Activated naive CD4-positive, alpha-beta T cell treated with anti-CD3 and anti-CD28 coated beads for 36 hours (primary cell): ENCODE measurements around the gene SLC6A17. TPM values are rescaled to one million over a fixed set of nuclear protein-coding genes. Genes with fewer than 3 reads are reported as not detected.

Source experiments
- CTCF ChIA-PET: fragments of 350-600 bp; sonication (Branson Sonifier 250); formaldehyde crosslinking; loops from one replicate; lab custom pipeline; 2021; ENCODE audit warnings: antibody characterized with exemption; lab: Charles Lee
- DNase-seq: peaks from one replicate; pipeline ENCODE4 v3.0.0-alpha.2; 2020
- H3K27ac Mint-ChIP-seq: one replicate; pipeline ENCODE4 v1.8.0; 2021; ENCODE audit warnings: mild to moderate bottlenecking, mixed read lengths
- H3K27me3 Mint-ChIP-seq: one replicate; pipeline ENCODE4 v1.8.0; 2021; ENCODE audit warnings: low read depth, mixed read lengths
- H3K36me3 Mint-ChIP-seq: one replicate; pipeline ENCODE4 v1.8.0; 2021; ENCODE audit warnings: low read depth, mixed read lengths
- H3K4me1 Mint-ChIP-seq: one replicate; pipeline ENCODE4 v1.8.0; 2021; ENCODE audit warnings: low read depth, mixed read lengths
- H3K4me3 Mint-ChIP-seq: one replicate; pipeline ENCODE4 v1.8.0; 2021; ENCODE audit warnings: mild to moderate bottlenecking, moderate library complexity, mixed read lengths
- H3K9me3 Mint-ChIP-seq: one replicate; pipeline ENCODE4 v1.8.0; 2021; ENCODE audit warnings: mixed read lengths
- intact Hi-C: fragments of 100-400 bp; cut with micrococcal nuclease; formaldehyde crosslinking; loops from one replicate; pipeline ENCODE4 v1.15.1; 2023
- total RNA-seq, 2 experiments: library from RNA; stranded (reverse); gene quantifications; one replicate each; pipeline ENCODE4 v1.2.3, GENCODE V29; 2021

The SLC6A17 gene
- total RNA-seq, 2 experiments from 2014 or later: 0.12 TPM; not detected in 1

DNA sequence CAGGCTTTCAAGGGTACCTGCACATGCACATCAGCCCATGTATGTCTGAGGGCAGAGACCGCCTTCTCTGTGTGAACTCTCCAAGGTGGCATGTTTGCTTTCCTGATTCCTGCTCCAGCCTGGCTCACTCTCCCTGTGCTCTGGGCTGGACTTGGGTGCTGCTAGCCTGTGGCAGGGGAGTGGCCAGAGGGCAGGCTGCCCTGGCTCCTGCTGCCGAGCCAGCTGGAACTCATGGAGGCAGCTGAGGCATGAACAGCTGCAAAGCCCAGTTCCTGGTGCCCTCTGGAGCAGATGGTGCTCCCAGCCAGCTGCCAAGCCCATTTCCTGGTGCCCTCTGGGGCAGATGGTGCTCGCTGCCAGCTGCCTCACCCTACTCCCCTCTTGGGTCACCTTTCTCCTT is 30.5 kb upstream of the SLC6A17 start:
- intact Hi-C loops: no loop called here
- Mint-ChIP-seq H3K27ac (no peak overlapping the region), H3K4me3 (no peak overlapping the region), H3K4me1 (peaks cover 4% of the 10 kb centered on the region), H3K27me3 (peaks cover 20% of the 10 kb centered on the region), H3K36me3 (peaks cover 3% of the 10 kb centered on the region), H3K9me3 (peaks cover 5% of the 10 kb centered on the region)
- DNase-seq: no peak
- CTCF ChIA-PET: interaction anchor here (0.6 kb wide), 1 partner anchor 15 kb away, joined by 5 read pairs; no protein-coding TSS in a partner anchor

DNA sequence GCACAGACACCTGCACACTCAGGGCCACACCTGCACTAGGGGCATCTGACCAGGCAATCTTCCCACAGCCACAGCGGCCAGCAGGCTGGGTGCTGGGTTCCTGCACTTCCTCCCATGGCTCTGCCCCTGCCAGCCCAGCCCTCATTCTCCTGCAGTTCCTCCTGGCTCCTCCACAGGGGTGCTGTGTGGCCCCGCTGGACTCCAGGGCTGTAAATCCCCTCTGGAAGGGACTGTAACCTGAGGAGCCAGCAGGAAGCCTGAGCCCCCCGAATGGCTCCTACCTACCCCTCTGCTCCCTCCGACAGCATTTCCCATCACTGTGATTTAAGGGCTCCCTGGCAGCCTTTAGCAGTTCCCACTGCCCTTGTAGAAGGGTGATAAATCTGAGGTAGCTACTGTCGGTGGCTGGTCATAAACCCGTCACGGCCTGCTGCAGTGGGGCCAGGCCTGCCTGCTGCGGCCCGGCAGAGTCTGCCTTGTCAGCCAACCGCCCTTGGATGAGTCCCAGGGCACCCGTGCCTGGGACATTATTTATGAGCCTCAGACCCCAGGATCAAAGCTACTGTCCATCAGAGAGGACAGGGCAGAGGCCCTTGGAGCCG is 29.2 kb upstream of the SLC6A17 start:
- intact Hi-C loops: no loop called here
- peaks cover 5% of the 10 kb centered on the region for H3K9me3 Mint-ChIP-seq
- H3K27ac Mint-ChIP-seq: no peak overlapping the region
- peaks cover 23% of the 10 kb centered on the region for H3K27me3 Mint-ChIP-seq
- CTCF ChIA-PET: no interaction called here
- H3K36me3 Mint-ChIP-seq: peaks cover 3% of the 10 kb centered on the region
- H3K4me3 Mint-ChIP-seq: no peak overlapping the region
- peaks cover 4% of the 10 kb centered on the region for H3K4me1 Mint-ChIP-seq
- no peak for DNase-seq

GRCh38 chr1:110123224-110123623 is 27.1 kb upstream of the SLC6A17 start:
- H3K27me3 Mint-ChIP-seq: peaks cover 18% of the 10 kb centered on the region
- CTCF ChIA-PET: interaction anchor here (0.6 kb wide), 1 partner anchor 35 kb away, joined by 3 read pairs; no protein-coding TSS in a partner anchor
- intact Hi-C loops: no loop called here
- peaks cover 4% of the 10 kb centered on the region for H3K4me1 Mint-ChIP-seq
- H3K36me3 Mint-ChIP-seq: peaks cover 3% of the 10 kb centered on the region
- peaks cover 7% of the 10 kb centered on the region for H3K9me3 Mint-ChIP-seq
- H3K4me3 Mint-ChIP-seq: no peak overlapping the region
- no peak overlapping the region for H3K27ac Mint-ChIP-seq
- DNase-seq: no peak

DNA sequence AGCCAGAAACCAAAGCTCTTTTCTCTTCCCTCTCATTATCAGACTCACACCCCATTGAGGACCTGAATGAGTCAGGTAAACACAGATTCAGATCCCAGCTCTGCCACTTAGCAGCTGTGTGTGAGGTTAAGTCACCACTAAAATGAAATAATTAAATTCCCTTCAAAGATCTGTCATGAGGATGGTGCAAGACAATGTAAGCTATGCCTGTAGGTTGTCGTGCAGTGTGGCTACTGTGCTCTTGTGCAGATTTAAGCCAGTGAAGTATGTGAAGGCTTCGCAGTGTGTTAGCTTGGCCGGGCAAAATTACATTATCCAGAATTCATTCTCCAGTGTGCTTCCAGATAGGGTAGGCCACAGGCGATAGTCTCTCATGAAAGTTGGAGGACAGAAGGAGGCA is 24.5 kb upstream of the SLC6A17 start:
- intact Hi-C loops: no loop called here
- Mint-ChIP-seq H3K4me3 (no peak overlapping the region), H3K36me3 (no peaks in the 10 kb centered on the region), H3K27ac (no peak overlapping the region), H3K4me1 (no peaks in the 10 kb centered on the region), H3K9me3 (peaks cover 2% of the 10 kb centered on the region), H3K27me3 (peaks cover 38% of the 10 kb centered on the region)
- DNase-seq: no peak
- CTCF ChIA-PET: interaction anchor here (0.6 to 2.2 kb wide), 4 partner anchors 9 to 66 kb away, joined by 3 to 14 read pairs (median 4); no protein-coding TSS in a partner anchor

GRCh38 chr1:110130113-110130591 is 20.1 kb upstream of the SLC6A17 start:
- Mint-ChIP-seq H3K9me3 (peaks cover 2% of the 10 kb centered on the region), H3K27ac (no peak overlapping the region), H3K4me3 (no peak overlapping the region), H3K4me1 (no peaks in the 10 kb centered on the region), H3K36me3 (no peaks in the 10 kb centered on the region), H3K27me3 (peaks cover 38% of the 10 kb centered on the region)
- intact Hi-C loops: no loop called here
- CTCF ChIA-PET: no interaction called here
- DNase-seq: peak; percentile 23

DNA sequence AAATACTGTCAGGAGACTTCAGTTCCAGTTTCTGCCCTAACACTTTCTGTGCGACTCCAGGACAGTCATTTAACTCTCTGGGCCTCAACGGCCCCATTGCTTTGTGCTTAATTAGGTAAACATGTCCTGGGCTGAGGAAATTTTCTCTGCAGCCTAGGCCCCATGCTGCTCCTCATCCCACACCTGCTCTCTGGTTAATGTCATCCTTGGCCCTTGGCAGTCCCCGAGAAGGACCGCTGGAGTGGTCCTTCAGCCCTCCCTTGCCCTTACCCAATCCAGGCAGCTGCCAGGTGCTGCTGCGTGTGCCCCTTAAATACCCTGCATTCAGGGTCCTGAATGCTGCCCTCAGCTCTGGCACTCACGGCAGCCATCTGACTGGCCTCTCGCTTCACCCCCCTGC is 19.3 kb upstream of the SLC6A17 start:
- intact Hi-C loops: no loop called here
- Mint-ChIP-seq H3K9me3 (peaks cover 2% of the 10 kb centered on the region), H3K4me1 (no peaks in the 10 kb centered on the region), H3K27ac (no peak overlapping the region), H3K4me3 (no peak overlapping the region), H3K36me3 (no peaks in the 10 kb centered on the region), H3K27me3 (peaks cover 36% of the 10 kb centered on the region)
- CTCF ChIA-PET: interaction anchor here (0.9 kb wide), 1 partner anchor 11 kb away, joined by 4 read pairs; no protein-coding TSS in a partner anchor
- DNase-seq: no peak

- no peak overlapping the region for H3K27ac Mint-ChIP-seq
- peaks cover 39% of the 10 kb centered on the region for H3K27me3 Mint-ChIP-seq
- CTCF ChIA-PET: interaction anchor here (0.7 to 1.0 kb wide), 2 partner anchors 76 to 328 kb away, joined by 3 read pairs; no protein-coding TSS in a partner anchor
Measured at GRCh38 chr1:110132682-110133081, 17.6 kb upstream of the SLC6A17 start.

GRCh38 chr1:110133436-110133835 is 16.9 kb upstream of the SLC6A17 start:
- Mint-ChIP-seq H3K27me3 (peaks cover 40% of the 10 kb centered on the region), H3K9me3 (no peaks in the 10 kb centered on the region), H3K4me3 (no peak overlapping the region), H3K27ac (no peak overlapping the region), H3K36me3 (no peaks in the 10 kb centered on the region), H3K4me1 (peaks cover 10% of the 10 kb centered on the region)
- DNase-seq: no peak
- CTCF ChIA-PET: interaction anchor here (0.9 to 1.5 kb wide), 3 partner anchors 17 to 327 kb away, joined by 3 to 4 read pairs (median 3); no protein-coding TSS in a partner anchor
- intact Hi-C loops: no loop called here

More at GRCh38 chr1:110132682-110133081, 17.6 kb upstream of the SLC6A17 start:
- intact Hi-C loops: no loop called here
- H3K9me3 Mint-ChIP-seq: no peaks in the 10 kb centered on the region
- H3K4me1 Mint-ChIP-seq: peaks cover 10% of the 10 kb centered on the region
- no peak overlapping the region for H3K4me3 Mint-ChIP-seq
- no peaks in the 10 kb centered on the region for H3K36me3 Mint-ChIP-seq
- DNase-seq: no peak

- Mint-ChIP-seq H3K4me3 (no peak overlapping the region), H3K27ac (no peak overlapping the region), H3K27me3 (peaks cover 39% of the 10 kb centered on the region), H3K36me3 (no peaks in the 10 kb centered on the region), H3K4me1 (peaks cover 10% of the 10 kb centered on the region), H3K9me3 (no peaks in the 10 kb centered on the region)
- no peak for DNase-seq
- intact Hi-C loops: no loop called here
- CTCF ChIA-PET: interaction anchor here (0.9 to 1.5 kb wide), 2 partner anchors 18 to 72 kb away, joined by 3 to 4 read pairs; no protein-coding TSS in a partner anchor
Measured at GRCh38 chr1:110134050-110134595, 16.2 kb upstream of the SLC6A17 start.

GRCh38 chr1:110135246-110135645 is 15.0 kb upstream of the SLC6A17 start:
- Mint-ChIP-seq H3K27me3 (peaks cover 36% of the 10 kb centered on the region), H3K27ac (no peak overlapping the region), H3K9me3 (no peaks in the 10 kb centered on the region), H3K36me3 (no peaks in the 10 kb centered on the region), H3K4me3 (no peak overlapping the region), H3K4me1 (peaks cover 10% of the 10 kb centered on the region)
- no peak for DNase-seq
- CTCF ChIA-PET: no interaction called here
- intact Hi-C loops: no loop called here

DNA sequence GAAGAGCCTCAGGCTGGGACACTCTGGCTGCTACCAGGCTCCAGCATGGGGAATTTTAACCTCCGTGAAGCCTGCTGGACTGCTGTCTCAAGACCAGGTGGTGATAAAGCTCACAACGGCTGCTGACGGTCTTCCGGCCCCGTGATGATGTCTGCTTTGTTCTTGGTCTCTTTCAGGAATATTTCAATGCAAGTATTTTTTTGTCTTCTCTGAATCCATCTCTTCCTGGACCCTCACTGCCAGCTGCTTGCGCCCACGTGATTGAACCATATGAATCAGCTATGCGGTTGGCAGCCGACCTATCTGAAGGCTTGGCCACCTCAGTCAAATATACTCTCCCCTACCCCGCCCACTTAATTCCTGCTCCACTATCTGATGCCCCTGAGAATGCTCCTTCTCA is 14.6 kb upstream of the SLC6A17 start:
- intact Hi-C loops: no loop called here

DNA sequence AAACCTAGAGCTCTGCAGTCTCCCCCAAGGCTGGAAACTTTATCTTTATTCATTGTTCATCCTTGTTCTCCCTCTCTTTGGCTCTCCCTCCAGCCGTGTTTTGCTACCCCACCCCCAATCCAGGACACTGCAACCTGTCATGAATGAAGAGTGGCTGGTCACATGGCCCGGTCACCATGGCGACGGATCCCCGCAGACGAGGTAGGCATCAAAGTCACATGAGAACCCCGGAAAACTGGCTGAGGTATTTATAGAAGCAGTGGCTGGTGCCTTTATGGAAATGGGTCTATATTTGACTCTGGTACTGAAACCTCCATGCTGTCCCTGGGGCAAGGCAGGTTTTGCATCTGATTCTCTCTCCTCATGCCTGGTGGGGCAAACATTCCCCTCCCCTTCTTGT is 13.4 kb upstream of the SLC6A17 start:
- peaks cover 10% of the 10 kb centered on the region for H3K4me1 Mint-ChIP-seq
- peak; percentile 62 for DNase-seq
- no peak overlapping the region for H3K4me3 Mint-ChIP-seq
- H3K9me3 Mint-ChIP-seq: no peaks in the 10 kb centered on the region
- peaks cover 24% of the 10 kb centered on the region for H3K27me3 Mint-ChIP-seq
- CTCF ChIA-PET: no interaction called here
- no peak overlapping the region for H3K27ac Mint-ChIP-seq
- H3K36me3 Mint-ChIP-seq: no peaks in the 10 kb centered on the region
- intact Hi-C loops: no loop called here

More for the DNA sequence above, 14.6 kb upstream of the SLC6A17 start:
- Mint-ChIP-seq H3K36me3 (no peaks in the 10 kb centered on the region), H3K27me3 (peaks cover 33% of the 10 kb centered on the region), H3K4me3 (no peak overlapping the region), H3K27ac (no peak overlapping the region), H3K4me1 (peaks cover 10% of the 10 kb centered on the region), H3K9me3 (no peaks in the 10 kb centered on the region)
- CTCF ChIA-PET: no interaction called here
- no peak for DNase-seq
